Adrenal gland (tissue), 5 donors: ENCODE results near the gene BLCAP.

Source experiments
- CTCF ChIP-seq, 6 experiments: fragments of 450-650 bp in 4 of 6; fragments of 200-600 bp in 2 of 6; sonication (generic) in 1 of 6; IDR thresholded peaks; 1 replicate in 5 of 6; 2 replicates in 1 of 6; pipeline versions ENCODE4 v1.5.1 to v1.8.0; 2016 to 2021; ENCODE audit warnings: antibody characterized with exemption in 6 of 6, mild to moderate bottlenecking in 2 of 6, moderate library complexity in 1 of 6
- POLR2A ChIP-seq, 2 donors: fragments of 450-650 bp; IDR thresholded peaks; one replicate each; pipeline ENCODE4 v1.6.1; 2017; ENCODE audit warnings: antibody characterized with exemption in 2 of 2, mild to moderate bottlenecking in 2 of 2, moderate library complexity in 1 of 2
- donor health status: DM: no; HTN: no; CAD: no.

GRCh38 chr20:37545516-37545915, 17.8 kb upstream of the BLCAP start:
- TF ChIP-seq CTCF (IDR thresholded peaks at IDR 0.05) (no peak), POLR2A (IDR thresholded peaks at IDR 0.05) (no peak)
